D341Med (cell line): Measurements from ENCODE around the gene XPOT.

Source experiments
- DNase-seq: peaks from one replicate; pipeline ENCODE4 v3.0.0; 2012; ENCODE audit warnings: low spot score

The XPOT gene

GRCh38 chr12:64466178-64466577 is 62.0 kb downstream of the XPOT start:
- no peak for DNase-seq

DNA sequence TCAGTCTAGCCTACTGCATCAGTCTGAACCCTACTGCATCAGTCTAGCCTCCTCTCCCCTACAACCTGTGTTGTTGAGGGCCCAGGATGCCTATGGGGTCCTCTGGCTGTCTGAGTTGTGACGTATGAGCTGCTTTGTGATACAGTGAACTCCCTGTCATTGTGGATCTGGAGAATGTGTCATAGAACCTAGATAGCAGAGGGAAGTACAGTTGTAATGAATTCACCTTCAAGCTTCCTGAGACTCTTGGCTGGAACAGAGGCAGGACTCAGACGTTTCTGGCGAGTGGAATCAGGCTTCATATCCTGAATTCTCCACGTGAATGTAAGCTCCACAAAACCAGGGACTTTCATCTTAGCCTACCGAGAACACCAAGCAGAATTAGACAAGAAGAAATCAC is 64.8 kb downstream of the XPOT start:
- DNase-seq = no peak

- DNase-seq = no peak
Measured at GRCh38 chr12:64469455-64470142, 65.4 kb downstream of the XPOT start.

DNA sequence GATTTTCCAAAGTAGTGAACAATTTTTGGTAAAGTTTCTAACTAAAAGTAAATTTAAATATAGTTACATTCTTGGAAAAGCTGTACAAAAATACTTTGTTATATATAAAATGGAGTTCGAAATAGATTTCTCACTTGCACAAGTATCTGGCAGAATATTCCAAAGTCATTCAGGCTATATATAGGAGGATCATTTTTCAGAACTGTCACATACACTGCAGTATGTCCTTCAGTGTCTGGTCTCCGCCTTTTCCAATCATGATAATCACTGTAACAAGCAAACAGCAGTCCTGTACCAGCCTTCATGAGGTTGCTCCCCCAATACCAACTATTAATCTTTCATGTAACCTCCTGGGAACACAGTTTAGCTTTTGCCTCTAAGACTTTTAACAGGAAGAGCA is 66.3 kb downstream of the XPOT start:
- no peak for DNase-seq

GRCh38 chr12:64473176-64473575 is 69.0 kb downstream of the XPOT start:
- no peak for DNase-seq

DNA sequence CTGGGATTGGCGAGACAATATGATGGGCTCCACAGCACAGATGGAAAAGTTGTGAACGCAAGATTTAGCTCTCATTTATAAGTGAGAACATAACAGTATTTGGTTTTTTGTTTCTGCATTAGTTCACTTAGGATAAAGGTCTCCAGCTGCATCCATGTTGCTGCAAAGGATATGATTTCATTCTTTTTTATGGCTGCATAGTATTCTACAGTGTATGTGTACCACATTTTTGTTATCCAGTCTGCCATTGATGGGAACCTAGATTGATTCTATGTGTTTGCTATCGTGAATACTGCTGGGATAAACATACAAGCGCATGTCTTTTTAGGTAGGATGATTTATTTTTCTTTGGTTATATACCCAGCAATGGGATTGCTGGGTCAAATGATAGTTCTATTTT is 71.3 kb downstream of the XPOT start:
- no peak for DNase-seq

DNA sequence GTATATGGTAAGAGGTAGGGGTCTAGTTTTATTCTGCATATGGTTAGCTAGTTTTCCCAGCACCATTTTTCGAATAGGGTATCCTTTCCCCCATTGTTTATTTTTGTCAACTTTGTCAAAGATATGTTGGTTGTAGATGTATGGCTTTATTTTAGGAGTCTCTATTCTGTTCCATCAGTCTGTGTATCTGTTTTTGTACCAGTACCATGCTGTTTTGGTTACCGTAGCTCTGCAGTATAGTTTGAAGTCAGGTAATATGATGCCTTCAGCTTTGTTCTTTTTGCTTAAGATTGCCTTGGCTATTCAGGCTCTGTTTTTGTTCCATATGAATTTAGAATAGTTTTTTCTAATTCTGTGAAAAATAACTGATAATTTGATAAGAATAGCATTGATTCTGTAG is 72.7 kb downstream of the XPOT start:
- no peak for DNase-seq

DNA sequence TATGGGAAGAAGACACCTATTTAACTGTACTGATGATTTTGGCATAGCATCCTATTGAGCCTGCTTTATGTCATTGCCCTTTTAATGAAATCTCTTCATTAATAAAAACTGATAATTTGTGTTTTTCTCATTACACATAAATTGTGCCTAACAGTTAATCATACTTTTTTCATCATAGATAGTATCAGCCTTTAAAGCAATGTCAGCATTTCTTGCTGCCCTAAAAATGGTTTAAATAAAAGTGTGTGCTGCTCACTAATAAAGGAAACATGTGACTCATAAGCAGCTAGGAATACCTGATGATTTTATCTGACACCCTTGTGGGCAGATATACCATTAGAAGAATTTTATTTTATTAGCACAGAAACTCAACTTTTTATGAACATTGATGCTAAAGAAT is 74.5 kb downstream of the XPOT start:
- DNase-seq = no peak

DNA sequence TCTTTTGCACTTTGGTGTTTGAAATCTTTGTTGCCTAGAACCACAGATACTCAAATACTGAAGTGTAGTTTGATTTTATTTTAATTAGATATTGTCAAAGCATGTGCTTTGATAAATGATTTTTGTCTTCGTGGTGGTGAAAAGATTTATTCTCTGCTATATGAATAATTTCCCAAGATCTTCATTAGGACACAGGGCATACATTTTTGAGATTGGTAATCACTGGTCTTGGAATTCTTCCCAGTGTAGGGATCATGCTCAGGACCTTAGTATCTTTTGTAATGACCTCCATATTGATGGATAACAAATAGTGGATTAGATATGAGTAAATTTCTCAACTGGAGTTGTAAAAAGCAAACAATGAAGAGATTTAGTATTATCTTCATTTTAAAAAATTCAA is 76.0 kb downstream of the XPOT start:
- no peak for DNase-seq

- DNase-seq = no peak
Measured at GRCh38 chr12:64486657-64487056, 82.5 kb downstream of the XPOT start.

DNA sequence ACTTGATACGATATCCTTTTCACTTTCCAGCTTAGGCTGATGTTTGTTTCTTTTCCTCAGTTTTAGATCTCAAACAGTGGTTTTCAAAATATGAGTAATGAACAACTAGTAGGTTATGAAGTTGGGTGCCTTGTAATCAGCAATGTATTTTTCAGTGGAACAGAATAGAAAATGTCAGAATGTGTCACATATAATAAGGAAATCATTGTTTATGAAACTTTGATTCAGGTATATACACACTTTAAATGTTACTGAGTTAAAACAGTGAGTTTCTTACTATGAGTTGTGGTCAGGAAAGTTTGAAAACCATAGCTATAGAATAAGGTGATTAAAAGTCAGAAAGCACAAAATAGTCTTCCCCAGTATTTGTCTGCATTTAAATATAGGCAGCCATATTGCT is 87.5 kb downstream of the XPOT start:
- DNase-seq = no peak

GRCh38 chr12:64493513-64493912 is 89.3 kb downstream of the XPOT start:
- DNase-seq = no peak

- DNase-seq = no peak
Measured at GRCh38 chr12:64494998-64495729, 91.0 kb downstream of the XPOT start.

DNA sequence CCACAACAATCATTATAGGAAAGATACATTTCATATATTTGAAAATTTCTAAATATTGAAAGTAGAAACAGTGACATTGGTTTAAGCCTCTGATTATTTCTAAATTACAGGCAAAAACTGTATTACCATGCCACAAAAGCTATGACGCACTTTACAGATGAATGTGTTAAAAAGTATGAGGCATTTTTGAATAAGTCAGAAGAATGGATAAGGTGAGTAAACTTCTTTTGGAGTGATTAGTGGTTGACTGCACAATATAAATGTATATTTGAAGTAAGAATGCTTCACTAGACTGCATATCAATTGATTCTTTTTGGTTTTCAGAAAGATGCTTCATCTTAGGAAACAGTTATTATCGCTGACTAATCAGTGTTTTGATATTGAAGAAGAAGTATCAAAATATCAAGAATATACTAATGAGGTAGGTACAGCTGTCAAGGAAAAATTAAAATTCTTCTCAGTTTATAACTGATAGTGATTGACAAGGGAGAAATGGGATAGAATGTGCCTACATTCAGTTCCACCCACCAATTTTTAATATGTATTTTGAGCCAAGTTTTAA is 92.7 kb downstream of the XPOT start:
- no peak for DNase-seq

GRCh38 chr12:64497484-64497883 is 93.3 kb downstream of the XPOT start:
- DNase-seq = no peak

DNA sequence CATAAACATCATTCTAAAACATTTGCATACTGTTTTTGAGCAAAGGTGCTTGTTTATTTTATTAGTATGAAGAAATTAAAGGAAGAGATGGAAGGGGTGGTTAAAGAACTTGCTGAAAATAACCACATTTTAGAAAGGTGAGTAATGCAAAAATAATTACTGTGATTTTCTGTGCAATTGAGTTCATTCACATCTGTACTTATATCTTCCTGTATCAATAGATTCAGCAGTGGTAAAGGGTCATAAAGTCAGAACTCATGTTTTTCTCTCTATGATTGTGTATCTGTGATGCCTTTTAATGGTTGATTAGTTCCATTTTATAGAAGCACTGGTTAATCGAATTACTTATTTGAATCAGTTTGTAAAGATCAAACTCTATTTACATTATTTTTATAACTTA is 93.7 kb downstream of the XPOT start:
- DNase-seq = no peak

- DNase-seq = no peak
Measured at GRCh38 chr12:64500394-64500793, 96.2 kb downstream of the XPOT start.
